ENCODE measurements around the gene SS18L1.

SS18L1 gene

DNA sequence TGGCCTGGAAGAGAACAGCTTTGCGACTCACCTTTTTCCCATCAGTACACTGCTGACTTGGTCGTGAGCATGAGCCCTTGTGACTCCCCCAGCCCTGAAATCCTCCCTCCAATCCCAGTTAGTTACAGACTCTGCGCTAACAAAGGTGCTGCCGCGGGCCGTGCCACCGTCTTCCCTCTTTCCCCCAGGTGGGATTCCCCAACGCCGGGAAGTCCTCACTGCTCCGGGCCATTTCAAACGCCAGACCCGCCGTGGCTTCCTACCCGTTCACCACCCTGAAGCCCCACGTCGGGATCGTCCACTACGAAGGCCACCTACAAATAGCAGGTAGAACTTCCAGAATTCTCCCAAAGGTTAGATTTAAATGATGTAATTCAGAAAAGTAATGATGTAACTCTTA lies 55.4 kb downstream of the SS18L1 start:
- DNase-seq: no peak

DNA sequence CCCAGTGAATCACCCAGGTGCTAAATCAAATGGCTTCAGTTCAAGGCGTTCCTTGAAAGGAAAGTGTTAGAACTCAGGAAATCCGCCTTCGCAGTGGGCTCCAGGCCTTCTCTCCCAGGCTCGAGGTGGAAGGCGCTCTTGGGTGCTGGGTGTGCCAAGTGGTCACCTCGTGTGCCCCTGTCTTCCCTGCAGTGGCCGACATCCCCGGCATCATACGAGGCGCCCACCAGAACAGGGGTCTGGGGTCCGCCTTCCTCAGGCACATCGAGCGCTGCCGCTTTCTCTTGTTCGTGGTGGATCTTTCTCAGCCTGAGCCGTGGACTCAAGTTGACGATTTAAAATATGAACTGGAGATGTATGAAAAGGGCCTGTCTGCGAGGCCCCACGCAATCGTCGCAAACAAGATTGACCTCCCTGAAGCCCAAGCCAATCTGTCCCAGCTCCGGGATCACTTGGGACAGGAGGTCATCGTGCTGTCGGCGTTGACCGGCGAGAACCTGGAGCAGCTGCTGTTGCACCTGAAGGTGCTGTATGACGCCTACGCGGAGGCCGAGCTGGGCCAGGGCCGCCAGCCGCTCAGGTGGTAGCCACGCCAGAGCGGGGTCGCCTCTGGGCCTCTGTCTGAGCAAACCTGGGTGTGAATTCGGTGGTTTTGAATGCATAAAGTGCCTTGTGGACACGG lies 57.1 kb downstream of the SS18L1 start:
- no peak for DNase-seq

DNA sequence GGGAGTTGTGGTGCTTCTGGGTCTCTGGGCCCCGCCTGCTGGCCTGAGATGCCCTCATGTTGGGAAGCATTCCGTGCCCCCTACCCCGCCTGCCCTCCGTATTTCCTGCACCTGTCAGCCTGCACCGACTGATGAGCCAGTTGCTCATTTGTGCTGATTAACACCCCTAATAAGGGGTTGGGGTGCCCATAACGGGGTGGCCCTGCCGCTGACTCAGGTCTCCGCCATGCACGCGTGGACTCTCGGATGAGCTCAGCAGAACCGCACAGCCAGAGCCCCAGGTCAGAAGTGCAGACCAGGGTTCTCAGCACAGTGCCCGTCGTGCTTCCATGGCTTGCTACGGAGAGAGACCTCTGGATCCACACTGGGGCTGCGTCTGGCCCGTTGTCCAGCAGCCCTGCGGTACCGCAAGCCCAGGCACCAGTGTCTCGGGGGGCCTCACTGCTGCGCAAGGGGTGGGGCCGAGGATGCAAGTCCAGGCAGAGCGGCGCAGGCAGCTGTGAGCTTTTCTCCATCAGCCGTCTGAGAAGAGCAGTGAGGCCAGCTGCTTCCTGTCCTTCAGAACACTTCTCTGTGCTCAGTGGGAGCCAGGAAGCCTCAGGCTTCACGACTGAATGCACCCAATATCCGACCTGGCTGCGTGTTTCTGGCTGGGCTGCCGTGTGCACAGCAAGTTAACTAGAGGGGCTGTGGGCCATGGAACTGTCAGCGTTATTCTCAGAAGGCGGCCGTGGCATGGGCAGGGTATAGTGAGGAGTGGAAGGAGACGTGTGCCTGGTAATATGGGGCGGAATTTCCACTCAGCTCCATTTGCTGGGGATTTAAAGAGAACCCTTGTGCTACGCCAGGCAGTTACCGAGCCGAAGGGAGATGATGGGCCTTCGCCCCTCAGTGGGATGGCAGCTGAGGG lies 57.9 kb downstream of the SS18L1 start:
- DNase-seq: no peak

DNA sequence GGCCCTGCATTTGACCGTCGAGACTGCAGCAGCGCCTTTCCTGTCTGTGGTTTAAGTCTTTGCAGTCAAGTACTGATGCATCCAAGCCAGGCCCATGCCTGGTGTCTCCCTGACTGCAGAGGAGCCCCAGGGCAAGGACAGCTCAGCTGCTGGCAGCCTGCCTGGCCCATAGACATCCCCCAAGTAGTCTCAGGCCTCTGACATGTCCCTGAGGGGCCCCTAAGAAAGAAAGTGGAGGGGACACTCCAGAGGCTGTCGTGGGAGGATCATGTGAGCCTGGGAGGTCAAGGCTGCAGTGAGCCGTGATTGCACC lies 58.5 kb downstream of the SS18L1 start:
- no peak for DNase-seq

GRCh38 chr20:62202676-62203377 lies 59.3 kb downstream of the SS18L1 start:
- no peak for DNase-seq

- DNase-seq: no peak
These were observed 59.9 kb downstream of the SS18L1 start for GRCh38 chr20:62203378-62204030.

- DNase-seq: no peak
These were observed 62.2 kb downstream of the SS18L1 start for GRCh38 chr20:62205618-62206387.

DNA sequence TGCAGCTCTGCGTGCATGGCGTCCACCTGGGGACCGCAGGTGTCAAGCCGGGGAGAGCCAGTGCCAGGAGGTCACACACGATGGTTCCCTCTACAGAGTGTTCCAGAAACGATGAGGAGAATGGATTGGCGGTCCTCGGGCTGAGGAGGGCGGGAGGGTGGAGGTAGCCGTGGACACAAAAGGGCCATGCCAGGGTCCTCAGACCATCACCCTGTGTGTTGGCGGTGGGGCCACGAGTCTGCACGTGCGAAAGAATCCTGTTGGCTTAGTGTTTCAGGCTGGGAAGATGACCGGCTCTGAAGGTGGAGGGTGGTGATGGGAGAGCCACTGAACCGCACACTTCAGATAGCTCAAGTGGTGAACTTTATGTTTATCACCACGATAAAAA lies 62.8 kb downstream of the SS18L1 start:
- DNase-seq: no peak

- no peak for DNase-seq
These were observed 64.7 kb downstream of the SS18L1 start for GRCh38 chr20:62208061-62208794.

- no peak for DNase-seq
These were observed 65.5 kb downstream of the SS18L1 start for GRCh38 chr20:62208795-62209755.

- DNase-seq: no peak
These were observed 66.4 kb downstream of the SS18L1 start for GRCh38 chr20:62209850-62210495.

DNA sequence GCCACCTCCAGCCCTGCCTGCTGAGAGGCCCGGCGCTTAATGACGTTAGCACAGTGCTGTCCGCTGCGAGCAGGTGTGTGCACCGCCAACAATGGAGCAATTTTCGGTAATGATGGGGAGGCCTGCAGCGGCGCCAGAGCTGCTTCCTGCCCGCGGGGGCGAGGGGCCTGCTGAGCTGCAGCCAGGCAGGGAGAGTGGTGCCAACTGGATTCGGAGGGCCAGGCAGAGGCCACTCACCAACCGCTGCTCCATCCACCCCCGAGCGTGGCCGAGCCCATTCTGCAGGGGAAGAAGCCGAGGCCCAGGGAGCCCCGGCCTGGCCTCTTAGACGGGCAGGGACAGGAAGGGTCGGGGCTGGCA lies 66.9 kb downstream of the SS18L1 start:
- DNase-seq: no peak

GRCh38 chr20:62211216-62211615 lies 67.6 kb downstream of the SS18L1 start:
- no peak for DNase-seq

GRCh38 chr20:62211769-62212288 lies 68.3 kb downstream of the SS18L1 start:
- DNase-seq: no peak

DNA sequence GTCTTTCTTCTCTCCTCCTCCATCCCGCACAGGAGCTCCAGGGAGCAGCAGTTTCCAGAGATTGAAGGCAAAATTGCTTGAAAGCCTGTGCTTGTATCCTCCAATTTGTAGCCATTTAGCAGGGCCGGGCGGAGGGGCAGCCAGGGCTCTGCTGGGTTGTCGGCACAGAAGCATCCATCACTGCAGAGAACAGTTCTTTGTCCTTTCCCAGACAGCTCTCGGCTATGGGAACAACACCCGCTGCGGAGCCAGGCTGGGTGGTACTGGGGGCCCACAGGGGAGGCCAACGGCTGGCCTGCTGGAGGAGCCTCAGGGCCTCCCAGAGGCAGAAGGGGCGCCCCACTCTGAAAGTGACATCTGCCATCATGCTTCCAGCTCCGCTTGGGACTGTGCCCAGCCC lies 68.7 kb downstream of the SS18L1 start:
- no peak for DNase-seq

DNA sequence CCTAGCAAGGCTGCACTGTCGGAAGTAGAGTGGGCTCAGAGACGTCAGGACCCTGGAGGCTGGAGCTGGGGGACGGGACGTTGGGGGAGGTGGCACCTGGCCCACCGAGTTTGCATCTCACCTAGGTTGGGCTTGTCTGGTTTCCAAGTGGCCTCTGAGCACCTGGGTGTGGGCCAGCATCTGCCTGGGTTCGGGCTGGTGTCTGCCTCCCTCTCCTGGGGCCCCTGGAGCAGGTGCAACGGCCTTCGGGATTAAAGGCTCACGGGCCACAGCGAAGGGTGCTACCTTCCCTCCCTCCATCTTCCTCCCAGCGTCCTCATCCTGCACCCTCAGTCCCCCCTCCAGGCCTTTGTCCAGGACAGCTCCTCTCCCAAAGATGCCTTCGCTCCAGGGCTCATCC lies 70.5 kb downstream of the SS18L1 start:
- no peak for DNase-seq

- DNase-seq: no peak
These were observed 71.7 kb downstream of the SS18L1 start for GRCh38 chr20:62215020-62215990.

GRCh38 chr20:62215991-62216635 lies 72.5 kb downstream of the SS18L1 start:
- DNase-seq: no peak

Data from T-helper 9 cell (primary cell).